ENCODE data around the gene MRC2. TPM values are rescaled to one million over a fixed set of nuclear protein-coding genes. Genes with fewer than 3 reads are reported as not detected.

The MRC2 gene
- total and polyA plus RNA-seq, 5 donors from 2014 or later, result 0.25 to 10.2 (median 0.32) TPM

- Mint-ChIP-seq H3K4me1 (peaks cover 10 to 19% (median 14%) of the 10 kb centered on the region in 4 donors), H3K4me3 (no peak overlapping the region), H3K9me3 (peaks cover 0 to 2% (median 0%) of the 10 kb centered on the region in 7 donors), H3K27me3 (peaks cover 21% of the 10 kb centered on the region), H3K36me3 (no peaks in the 10 kb centered on the region), H3K27ac (no peak overlapping the region)
- no peak overlapping the region for H3K4me3 ChIP-seq (ENCODE audit: low read depth, low read length)
- H3K27me3 ChIP-seq (ENCODE audit: control insufficient read depth, insufficient read depth, low read length), result no peaks in the 10 kb centered on the region
- DNase-seq (no peak), ATAC-seq (ENCODE audit: low read depth in 2 of 2) (no peak)
- no peaks in the 10 kb centered on the region for H3K9me3 ChIP-seq (ENCODE audit: control insufficient read depth in 2 of 2, low read length in 2 of 2)
- no peak overlapping the region for H3K27ac ChIP-seq (ENCODE audit: insufficient read depth, low read length, poor library complexity, severe bottlenecking)
- H3K36me3 ChIP-seq (ENCODE audit: control insufficient read depth, insufficient read depth, low read length), result no peaks in the 10 kb centered on the region
- peaks cover 15% of the 10 kb centered on the region for H3K4me1 ChIP-seq (ENCODE audit: control insufficient read depth, insufficient read depth, low read length, poor library complexity, severe bottlenecking)
These were observed 92.8 kb downstream of the MRC2 start for GRCh38 chr17:62720126-62720850.

DNA sequence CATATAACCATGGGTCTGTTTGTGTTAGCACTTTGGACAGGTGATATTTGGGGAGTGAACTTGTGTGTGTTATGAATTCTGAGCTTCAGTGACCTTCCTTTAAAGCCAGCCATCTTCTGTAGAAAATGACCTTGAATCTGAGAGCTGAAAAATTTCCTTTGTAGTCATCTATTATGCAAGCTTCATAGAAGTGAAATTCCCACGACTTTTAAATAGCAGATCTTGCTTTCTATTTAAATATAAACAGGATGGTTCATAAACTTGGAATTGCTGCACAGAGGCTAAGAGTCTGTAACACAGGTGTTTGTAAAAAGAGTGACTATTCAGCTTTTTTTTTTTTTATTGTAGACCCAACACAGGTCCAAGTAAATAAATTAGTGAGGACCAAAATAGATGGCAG, 95.2 kb downstream of the MRC2 start:
- no peak for DNase-seq
- no peaks in the 10 kb centered on the region for H3K36me3 ChIP-seq (ENCODE audit: control insufficient read depth, insufficient read depth, low read length)

GRCh38 chr17:62723842-62724241, 96.4 kb downstream of the MRC2 start:
- DNase-seq (no peak), ATAC-seq (ENCODE audit: low read depth in 2 of 2) (no peak)
- Mint-ChIP-seq H3K4me3 (peak overlapping the region in 2 of 4 donors; percentile 36 to 43), H3K36me3 (no peaks in the 10 kb centered on the region), H3K27ac (peak overlapping the region in 2 of 3 donors; percentile 87 to 89), H3K9me3 (peaks cover 0 to 2% (median 0%) of the 10 kb centered on the region in 7 donors), H3K27me3 (peaks cover 30% of the 10 kb centered on the region), H3K4me1 (peaks cover 10 to 23% (median 15%) of the 10 kb centered on the region in 4 donors)
- Histone ChIP-seq H3K36me3 (ENCODE audit: control insufficient read depth, insufficient read depth, low read length) (no peaks in the 10 kb centered on the region), H3K27ac (ENCODE audit: insufficient read depth, low read length, poor library complexity, severe bottlenecking) (no peak overlapping the region), H3K9me3 (ENCODE audit: control insufficient read depth in 2 of 2, low read length in 2 of 2) (no peaks in the 10 kb centered on the region), H3K27me3 (ENCODE audit: control insufficient read depth, insufficient read depth, low read length) (no peaks in the 10 kb centered on the region), H3K4me3 (ENCODE audit: low read depth, low read length) (no peak overlapping the region), H3K4me1 (ENCODE audit: control insufficient read depth, insufficient read depth, low read length, poor library complexity, severe bottlenecking) (peaks cover 16% of the 10 kb centered on the region)

More for the DNA sequence above, 95.2 kb downstream of the MRC2 start:
- Mint-ChIP-seq H3K9me3 (no peaks in the 10 kb centered on the region), H3K4me1 (peaks cover 10 to 23% (median 15%) of the 10 kb centered on the region in 4 donors), H3K4me3 (no peak overlapping the region), H3K36me3 (no peaks in the 10 kb centered on the region), H3K27ac (no peak overlapping the region), H3K27me3 (peaks cover 31% of the 10 kb centered on the region)
- H3K9me3 ChIP-seq (ENCODE audit: control insufficient read depth in 2 of 2, low read length in 2 of 2), result no peaks in the 10 kb centered on the region
- H3K27ac ChIP-seq (ENCODE audit: insufficient read depth, low read length, poor library complexity, severe bottlenecking), result no peak overlapping the region
- H3K27me3 ChIP-seq (ENCODE audit: control insufficient read depth, insufficient read depth, low read length), result no peaks in the 10 kb centered on the region
- ATAC-seq (ENCODE audit: low read depth in 2 of 2), result no peak
- peaks cover 16% of the 10 kb centered on the region for H3K4me1 ChIP-seq (ENCODE audit: control insufficient read depth, insufficient read depth, low read length, poor library complexity, severe bottlenecking)
- H3K4me3 ChIP-seq (ENCODE audit: low read depth, low read length), result no peak overlapping the region

DNA sequence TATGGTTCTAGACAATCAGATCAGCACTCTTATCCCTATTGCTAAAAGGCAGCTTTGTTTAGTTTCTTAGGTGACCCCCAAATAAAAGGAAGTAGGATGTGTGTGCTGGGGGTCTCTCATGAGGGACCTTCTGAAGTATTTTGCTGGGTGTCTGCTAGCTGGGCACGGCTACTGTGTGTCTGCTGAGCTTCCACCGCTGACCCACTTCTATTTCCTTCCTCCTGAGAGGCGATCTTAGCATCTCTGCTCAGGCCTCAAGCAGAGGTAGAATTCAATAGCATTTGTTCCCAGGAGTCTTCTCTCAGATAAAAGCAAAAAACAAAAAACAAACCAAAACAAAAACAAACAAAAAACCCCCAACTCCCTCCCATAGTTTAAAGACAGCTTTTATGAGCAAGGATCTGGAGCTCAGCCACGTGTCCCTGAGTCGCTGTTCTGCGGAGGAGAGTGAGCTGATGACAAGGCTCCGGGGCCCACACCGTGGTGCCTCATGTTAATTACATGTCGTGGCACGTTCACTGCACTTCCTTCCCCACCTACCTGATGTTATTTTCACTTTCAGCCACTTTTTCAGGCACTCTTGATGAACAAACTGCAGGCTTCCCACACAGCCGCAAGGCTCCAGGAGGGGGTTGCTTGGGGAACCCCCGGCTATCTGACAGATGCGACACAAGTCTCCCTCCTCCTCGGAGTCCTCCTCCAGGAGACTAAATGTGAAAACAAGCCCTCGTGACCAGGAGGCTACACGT, 97.1 kb downstream of the MRC2 start:
- peaks cover 16% of the 10 kb centered on the region for H3K4me1 ChIP-seq (ENCODE audit: control insufficient read depth, insufficient read depth, low read length, poor library complexity, severe bottlenecking)
- peak overlapping the region; percentile 69 for H3K27ac ChIP-seq (ENCODE audit: insufficient read depth, low read length, poor library complexity, severe bottlenecking)
- ATAC-seq (ENCODE audit: low read depth in 2 of 2) (peak; percentile 93 to 96), DNase-seq (peak; percentile 28 to 89 (median 61))
- H3K4me3 Mint-ChIP-seq, result peak overlapping the region; percentile 66 to 88 (median 74)
- H3K4me1 Mint-ChIP-seq, result peaks cover 10 to 23% (median 15%) of the 10 kb centered on the region in 4 donors
- peak overlapping the region; percentile 73 for H3K4me3 ChIP-seq (ENCODE audit: low read depth, low read length)
- peaks cover 24% of the 10 kb centered on the region for H3K27me3 Mint-ChIP-seq
- H3K9me3 ChIP-seq (ENCODE audit: control insufficient read depth in 2 of 2, low read length in 2 of 2), result no peaks in the 10 kb centered on the region
- no peaks in the 10 kb centered on the region for H3K36me3 Mint-ChIP-seq
- H3K27me3 ChIP-seq (ENCODE audit: control insufficient read depth, insufficient read depth, low read length), result no peaks in the 10 kb centered on the region
- H3K27ac Mint-ChIP-seq, result peak overlapping the region; percentile 87 to 99 (median 95)
- H3K9me3 Mint-ChIP-seq, result peaks cover 0 to 2% (median 0%) of the 10 kb centered on the region in 7 donors
- H3K36me3 ChIP-seq (ENCODE audit: control insufficient read depth, insufficient read depth, low read length), result no peaks in the 10 kb centered on the region

DNA sequence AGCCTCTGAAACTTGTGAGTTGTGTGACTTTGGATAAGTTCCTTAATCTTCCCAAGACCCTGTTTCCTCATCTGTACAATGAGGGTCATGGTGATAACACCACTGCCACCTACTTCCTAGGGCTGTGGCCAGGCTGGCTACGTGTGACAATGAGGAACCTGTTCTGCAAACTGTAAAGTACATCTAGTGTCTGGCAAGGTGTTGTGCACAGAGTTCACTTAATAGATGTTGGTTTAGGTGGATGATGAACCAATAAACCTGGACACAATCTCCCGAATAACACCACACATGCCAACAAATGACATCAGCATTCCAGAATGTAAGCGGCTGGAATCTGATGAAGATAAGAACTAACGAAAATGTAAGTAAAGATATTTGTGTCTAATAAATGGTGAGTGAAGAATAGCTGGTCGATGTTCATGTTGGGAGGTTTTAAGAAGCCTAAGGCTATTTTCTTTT, 98.3 kb downstream of the MRC2 start:
- no peaks in the 10 kb centered on the region for H3K27me3 ChIP-seq (ENCODE audit: control insufficient read depth, insufficient read depth, low read length)
- ATAC-seq (ENCODE audit: low read depth in 2 of 2), result no peak
- H3K36me3 ChIP-seq (ENCODE audit: control insufficient read depth, insufficient read depth, low read length), result no peaks in the 10 kb centered on the region
- Mint-ChIP-seq H3K9me3 (peaks cover 0 to 2% (median 0%) of the 10 kb centered on the region in 7 donors), H3K27me3 (peaks cover 20% of the 10 kb centered on the region), H3K27ac (peak overlapping the region in 2 of 3 donors; percentile 80 to 95), H3K4me1 (peaks cover 10 to 23% (median 15%) of the 10 kb centered on the region in 4 donors), H3K4me3 (no peak overlapping the region), H3K36me3 (no peaks in the 10 kb centered on the region)
- no peak overlapping the region for H3K4me3 ChIP-seq (ENCODE audit: low read depth, low read length)
- DNase-seq, result no peak
- peaks cover 16% of the 10 kb centered on the region for H3K4me1 ChIP-seq (ENCODE audit: control insufficient read depth, insufficient read depth, low read length, poor library complexity, severe bottlenecking)
- H3K27ac ChIP-seq (ENCODE audit: insufficient read depth, low read length, poor library complexity, severe bottlenecking), result no peak overlapping the region
- no peaks in the 10 kb centered on the region for H3K9me3 ChIP-seq (ENCODE audit: control insufficient read depth in 2 of 2, low read length in 2 of 2)

DNA sequence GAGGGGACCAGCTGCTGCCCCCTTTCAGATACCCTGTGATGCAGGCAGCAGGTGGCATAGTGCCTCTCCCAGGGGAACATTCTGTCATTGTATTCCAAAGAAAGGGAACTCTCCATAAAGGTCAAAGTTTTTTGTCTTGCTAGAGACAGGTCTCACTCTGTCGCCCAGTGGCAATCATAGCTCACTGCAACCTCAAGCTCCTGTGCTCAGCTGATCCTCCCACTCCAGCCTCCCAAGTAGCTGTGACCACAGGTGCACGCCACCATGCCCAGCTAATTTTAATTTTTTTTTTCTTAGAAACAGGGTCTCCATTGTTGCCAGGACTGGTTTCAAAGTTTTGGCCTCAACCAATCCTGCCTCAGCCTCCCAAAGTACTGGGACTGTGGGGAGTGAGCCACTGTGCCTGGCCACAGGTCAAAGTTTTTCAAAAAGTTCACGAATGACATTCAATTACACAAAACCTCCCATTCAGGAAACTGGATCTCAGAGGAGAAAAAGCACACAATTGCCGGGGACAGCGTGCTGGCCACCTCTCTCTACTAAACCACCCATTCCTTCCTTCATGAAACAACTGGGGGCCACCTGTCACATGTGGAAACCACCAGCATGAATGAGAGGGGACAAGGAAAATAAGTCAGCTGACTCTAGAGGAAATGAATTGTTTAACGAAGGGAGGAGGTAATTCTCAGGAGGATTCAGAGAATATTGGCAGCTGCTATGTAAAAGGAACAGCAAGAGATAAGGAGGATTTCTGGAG, 100.6 kb downstream of the MRC2 start:
- DNase-seq (no peak), ATAC-seq (ENCODE audit: low read depth in 2 of 2) (no peak)
- no peak overlapping the region for H3K4me3 Mint-ChIP-seq
- peaks cover 16% of the 10 kb centered on the region for H3K4me1 ChIP-seq (ENCODE audit: control insufficient read depth, insufficient read depth, low read length, poor library complexity, severe bottlenecking)
- H3K27ac Mint-ChIP-seq, result peak overlapping the region in 1 of 3 donors; percentile 80
- no peaks in the 10 kb centered on the region for H3K36me3 Mint-ChIP-seq
- H3K4me3 ChIP-seq (ENCODE audit: low read depth, low read length), result no peak overlapping the region
- no peak overlapping the region for H3K27ac ChIP-seq (ENCODE audit: insufficient read depth, low read length, poor library complexity, severe bottlenecking)
- H3K9me3 ChIP-seq (ENCODE audit: control insufficient read depth in 2 of 2, low read length in 2 of 2), result no peaks in the 10 kb centered on the region
- H3K27me3 Mint-ChIP-seq, result peaks cover 25% of the 10 kb centered on the region
- no peaks in the 10 kb centered on the region for H3K27me3 ChIP-seq (ENCODE audit: control insufficient read depth, insufficient read depth, low read length)
- peaks cover 10 to 23% (median 15%) of the 10 kb centered on the region in 4 donors for H3K4me1 Mint-ChIP-seq
- H3K36me3 ChIP-seq (ENCODE audit: control insufficient read depth, insufficient read depth, low read length), result no peaks in the 10 kb centered on the region
- peaks cover 0 to 2% (median 0%) of the 10 kb centered on the region in 7 donors for H3K9me3 Mint-ChIP-seq

- Histone ChIP-seq H3K27me3 (ENCODE audit: control insufficient read depth, insufficient read depth, low read length) (peaks cover 3% of the 10 kb centered on the region), H3K9me3 (ENCODE audit: control insufficient read depth in 2 of 2, low read length in 2 of 2) (no peaks in the 10 kb centered on the region), H3K36me3 (ENCODE audit: control insufficient read depth, insufficient read depth, low read length) (no peaks in the 10 kb centered on the region), H3K4me3 (ENCODE audit: low read depth, low read length) (no peak overlapping the region), H3K4me1 (ENCODE audit: control insufficient read depth, insufficient read depth, low read length, poor library complexity, severe bottlenecking) (no peaks in the 10 kb centered on the region), H3K27ac (ENCODE audit: insufficient read depth, low read length, poor library complexity, severe bottlenecking) (no peak overlapping the region)
- Mint-ChIP-seq H3K36me3 (no peaks in the 10 kb centered on the region), H3K9me3 (peaks cover 0 to 2% (median 0%) of the 10 kb centered on the region in 7 donors), H3K27ac (no peak overlapping the region), H3K4me3 (no peak overlapping the region), H3K27me3 (peaks cover 21% of the 10 kb centered on the region), H3K4me1 (no peaks in the 10 kb centered on the region)
- DNase-seq, result no peak
- ATAC-seq (ENCODE audit: low read depth in 2 of 2), result no peak
These were observed 104.7 kb downstream of the MRC2 start for GRCh38 chr17:62732125-62732524.
